Measurements from ENCODE around the gene DDAH1. TPM values are rescaled to one million over a fixed set of nuclear protein-coding genes. Genes with fewer than 3 reads are reported as not detected.

The DDAH1 gene
- total and polyA plus RNA-seq, 2 of the 8 experiments (the other 6 are each of a cell fraction or from before 2014, with no cell fraction given): 22.8 to 54.5 TPM

DNA sequence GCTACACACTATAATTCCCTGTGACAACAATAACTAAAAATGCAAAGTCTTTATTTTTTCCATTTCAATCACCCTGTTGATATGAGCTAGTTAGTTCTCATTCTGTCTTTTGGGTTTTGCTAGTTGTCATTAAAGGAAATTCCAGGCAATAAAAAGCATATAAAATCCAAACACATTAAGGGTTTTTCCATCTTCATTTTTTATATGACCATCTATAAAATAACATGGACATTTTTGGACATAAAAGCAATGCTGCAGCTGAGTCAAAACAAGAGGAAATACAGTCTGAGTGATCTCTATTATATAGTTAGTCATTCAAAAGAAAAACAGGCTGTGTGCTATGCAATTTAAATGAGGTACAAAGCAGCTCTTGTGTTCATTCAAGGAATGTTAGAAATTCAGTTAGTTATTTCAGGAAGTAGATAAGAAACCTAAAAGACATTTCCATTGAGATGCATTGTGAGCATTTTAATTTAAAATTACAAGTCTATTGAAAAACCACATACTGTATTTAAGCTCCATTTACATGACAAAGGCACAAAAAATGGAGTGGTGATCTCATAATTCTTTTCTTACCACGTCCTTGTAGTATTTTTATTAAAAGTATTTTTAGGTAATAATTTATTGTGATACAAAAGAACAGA lies 121.2 kb downstream of the DDAH1 start (continued):
- TF ChIP-seq, protein P1, sequence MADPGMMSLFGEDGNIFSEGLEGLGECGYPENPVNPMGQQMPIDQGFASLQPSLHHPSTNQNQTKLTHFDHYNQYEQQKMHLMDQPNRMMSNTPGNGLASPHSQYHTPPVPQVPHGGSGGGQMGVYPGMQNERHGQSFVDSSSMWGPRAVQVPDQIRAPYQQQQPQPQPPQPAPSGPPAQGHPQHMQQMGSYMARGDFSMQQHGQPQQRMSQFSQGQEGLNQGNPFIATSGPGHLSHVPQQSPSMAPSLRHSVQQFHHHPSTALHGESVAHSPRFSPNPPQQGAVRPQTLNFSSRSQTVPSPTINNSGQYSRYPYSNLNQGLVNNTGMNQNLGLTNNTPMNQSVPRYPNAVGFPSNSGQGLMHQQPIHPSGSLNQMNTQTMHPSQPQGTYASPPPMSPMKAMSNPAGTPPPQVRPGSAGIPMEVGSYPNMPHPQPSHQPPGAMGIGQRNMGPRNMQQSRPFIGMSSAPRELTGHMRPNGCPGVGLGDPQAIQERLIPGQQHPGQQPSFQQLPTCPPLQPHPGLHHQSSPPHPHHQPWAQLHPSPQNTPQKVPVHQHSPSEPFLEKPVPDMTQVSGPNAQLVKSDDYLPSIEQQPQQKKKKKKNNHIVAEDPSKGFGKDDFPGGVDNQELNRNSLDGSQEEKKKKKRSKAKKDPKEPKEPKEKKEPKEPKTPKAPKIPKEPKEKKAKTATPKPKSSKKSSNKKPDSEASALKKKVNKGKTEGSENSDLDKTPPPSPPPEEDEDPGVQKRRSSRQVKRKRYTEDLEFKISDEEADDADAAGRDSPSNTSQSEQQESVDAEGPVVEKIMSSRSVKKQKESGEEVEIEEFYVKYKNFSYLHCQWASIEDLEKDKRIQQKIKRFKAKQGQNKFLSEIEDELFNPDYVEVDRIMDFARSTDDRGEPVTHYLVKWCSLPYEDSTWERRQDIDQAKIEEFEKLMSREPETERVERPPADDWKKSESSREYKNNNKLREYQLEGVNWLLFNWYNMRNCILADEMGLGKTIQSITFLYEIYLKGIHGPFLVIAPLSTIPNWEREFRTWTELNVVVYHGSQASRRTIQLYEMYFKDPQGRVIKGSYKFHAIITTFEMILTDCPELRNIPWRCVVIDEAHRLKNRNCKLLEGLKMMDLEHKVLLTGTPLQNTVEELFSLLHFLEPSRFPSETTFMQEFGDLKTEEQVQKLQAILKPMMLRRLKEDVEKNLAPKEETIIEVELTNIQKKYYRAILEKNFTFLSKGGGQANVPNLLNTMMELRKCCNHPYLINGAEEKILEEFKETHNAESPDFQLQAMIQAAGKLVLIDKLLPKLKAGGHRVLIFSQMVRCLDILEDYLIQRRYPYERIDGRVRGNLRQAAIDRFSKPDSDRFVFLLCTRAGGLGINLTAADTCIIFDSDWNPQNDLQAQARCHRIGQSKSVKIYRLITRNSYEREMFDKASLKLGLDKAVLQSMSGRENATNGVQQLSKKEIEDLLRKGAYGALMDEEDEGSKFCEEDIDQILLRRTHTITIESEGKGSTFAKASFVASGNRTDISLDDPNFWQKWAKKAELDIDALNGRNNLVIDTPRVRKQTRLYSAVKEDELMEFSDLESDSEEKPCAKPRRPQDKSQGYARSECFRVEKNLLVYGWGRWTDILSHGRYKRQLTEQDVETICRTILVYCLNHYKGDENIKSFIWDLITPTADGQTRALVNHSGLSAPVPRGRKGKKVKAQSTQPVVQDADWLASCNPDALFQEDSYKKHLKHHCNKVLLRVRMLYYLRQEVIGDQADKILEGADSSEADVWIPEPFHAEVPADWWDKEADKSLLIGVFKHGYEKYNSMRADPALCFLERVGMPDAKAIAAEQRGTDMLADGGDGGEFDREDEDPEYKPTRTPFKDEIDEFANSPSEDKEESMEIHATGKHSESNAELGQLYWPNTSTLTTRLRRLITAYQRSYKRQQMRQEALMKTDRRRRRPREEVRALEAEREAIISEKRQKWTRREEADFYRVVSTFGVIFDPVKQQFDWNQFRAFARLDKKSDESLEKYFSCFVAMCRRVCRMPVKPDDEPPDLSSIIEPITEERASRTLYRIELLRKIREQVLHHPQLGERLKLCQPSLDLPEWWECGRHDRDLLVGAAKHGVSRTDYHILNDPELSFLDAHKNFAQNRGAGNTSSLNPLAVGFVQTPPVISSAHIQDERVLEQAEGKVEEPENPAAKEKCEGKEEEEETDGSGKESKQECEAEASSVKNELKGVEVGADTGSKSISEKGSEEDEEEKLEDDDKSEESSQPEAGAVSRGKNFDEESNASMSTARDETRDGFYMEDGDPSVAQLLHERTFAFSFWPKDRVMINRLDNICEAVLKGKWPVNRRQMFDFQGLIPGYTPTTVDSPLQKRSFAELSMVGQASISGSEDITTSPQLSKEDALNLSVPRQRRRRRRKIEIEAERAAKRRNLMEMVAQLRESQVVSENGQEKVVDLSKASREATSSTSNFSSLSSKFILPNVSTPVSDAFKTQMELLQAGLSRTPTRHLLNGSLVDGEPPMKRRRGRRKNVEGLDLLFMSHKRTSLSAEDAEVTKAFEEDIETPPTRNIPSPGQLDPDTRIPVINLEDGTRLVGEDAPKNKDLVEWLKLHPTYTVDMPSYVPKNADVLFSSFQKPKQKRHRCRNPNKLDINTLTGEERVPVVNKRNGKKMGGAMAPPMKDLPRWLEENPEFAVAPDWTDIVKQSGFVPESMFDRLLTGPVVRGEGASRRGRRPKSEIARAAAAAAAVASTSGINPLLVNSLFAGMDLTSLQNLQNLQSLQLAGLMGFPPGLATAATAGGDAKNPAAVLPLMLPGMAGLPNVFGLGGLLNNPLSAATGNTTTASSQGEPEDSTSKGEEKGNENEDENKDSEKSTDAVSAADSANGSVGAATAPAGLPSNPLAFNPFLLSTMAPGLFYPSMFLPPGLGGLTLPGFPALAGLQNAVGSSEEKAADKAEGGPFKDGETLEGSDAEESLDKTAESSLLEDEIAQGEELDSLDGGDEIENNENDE (IDR thresholded peaks at IDR 0.05; ENCODE audit: insufficient replicate concordance, low read length): peak; percentile 61
- TF ChIP-seq CHD2 (IDR thresholded peaks at IDR 0.05; ENCODE audit: low read length) (no peak), POU5F1 (IDR thresholded peaks at IDR 0.05; ENCODE audit: low read depth, low read length) (peak; percentile 63; the same call in 1 of the 2 replicates), TEAD4 (IDR thresholded peaks at IDR 0.05; ENCODE audit: low read depth, low read length) (peak; percentile 24; the same call in 1 of the 2 replicates)
